Activated CD4-positive, alpha-beta T cell treated with anti-CD3 and anti-CD28 coated beads, Interleukin-2, amount 50 U/mL, for 16 hours (primary cell): Measurements from ENCODE around the gene HSPB8.

Experiments
- DNase-seq: peaks from one replicate; pipeline ENCODE4 v3.0.0-alpha.2; 2020

The HSPB8 gene

GRCh38 chr12:119178544-119179334 lies at the start of gene HSPB8:
HSPB8 (plus strand) TSS chr12:119178931; CDS start chr12:119179313, 382 bp downstream.
- DNase-seq, result no peak

- DNase-seq, result no peak
These were observed 48.8 kb upstream of the HSPB8 start for GRCh38 chr12:119129827-119130434.

GRCh38 chr12:119130523-119130922 lies 48.2 kb upstream of the HSPB8 start:
- no peak for DNase-seq

GRCh38 chr12:119134284-119135072 lies 44.3 kb upstream of the HSPB8 start:
- no peak for DNase-seq

- DNase-seq, result no peak
These were observed 41.8 kb upstream of the HSPB8 start for GRCh38 chr12:119136811-119137410.

GRCh38 chr12:119139448-119139847 lies 39.3 kb upstream of the HSPB8 start:
- no peak for DNase-seq

- no peak for DNase-seq
These were observed 33.4 kb upstream of the HSPB8 start for GRCh38 chr12:119145367-119145766.

- no peak for DNase-seq
These were observed 30.8 kb upstream of the HSPB8 start for GRCh38 chr12:119147847-119148448.

GRCh38 chr12:119149270-119149669 lies 29.5 kb upstream of the HSPB8 start:
- DNase-seq, result no peak

GRCh38 chr12:119151445-119152026 lies 27.2 kb upstream of the HSPB8 start:
- no peak for DNase-seq

- peak; percentile 32 for DNase-seq
These were observed 25.0 kb upstream of the HSPB8 start for GRCh38 chr12:119153477-119154434.

GRCh38 chr12:119154435-119154818 lies 24.3 kb upstream of the HSPB8 start:
- peak; percentile 2 for DNase-seq

- no peak for DNase-seq
These were observed 22.2 kb upstream of the HSPB8 start for GRCh38 chr12:119156401-119157044.

GRCh38 chr12:119157528-119157927 lies 21.2 kb upstream of the HSPB8 start:
- no peak for DNase-seq

- no peak for DNase-seq
These were observed 20.8 kb upstream of the HSPB8 start for GRCh38 chr12:119157978-119158377.

- no peak for DNase-seq
These were observed 20.3 kb upstream of the HSPB8 start for GRCh38 chr12:119158402-119158801.

- no peak for DNase-seq
These were observed 18.9 kb upstream of the HSPB8 start for GRCh38 chr12:119159844-119160243.

GRCh38 chr12:119167902-119168301 lies 10.8 kb upstream of the HSPB8 start:
- DNase-seq, result no peak

GRCh38 chr12:119168721-119169120 lies 10.0 kb upstream of the HSPB8 start:
- DNase-seq, result no peak

GRCh38 chr12:119169150-119169549 lies 9.6 kb upstream of the HSPB8 start:
- DNase-seq, result no peak

GRCh38 chr12:119171291-119171690 lies 7.4 kb upstream of the HSPB8 start:
- DNase-seq, result no peak
